ENCODE measurements around the gene ENPP3. TPM values are rescaled to one million over a fixed set of nuclear protein-coding genes. Genes with fewer than 3 reads are reported as not detected.

The ENPP3 gene
- total RNA-seq, 1 experiment from 2014 or later, result 0.15 TPM

- H3K36me3 Mint-ChIP-seq (ENCODE audit: insufficient read depth in 1 of 3, low read depth in 3 of 3), result no peaks in the 10 kb centered on the region
- Histone ChIP-seq H3K9me3 (ENCODE audit: control insufficient read depth, low read depth, low read length) (no peaks in the 10 kb centered on the region), H3K14ac (ENCODE audit: insufficient read depth, low read length) (no peak overlapping the region), H3K4ac (ENCODE audit: low read depth, low read length) (no peak overlapping the region), H3K9ac (ENCODE audit: extremely low read depth, insufficient read length, low read length) (no peak overlapping the region), H2BK12ac (ENCODE audit: insufficient read length, low read depth, low read length) (no peak overlapping the region), H3K18ac (ENCODE audit: insufficient read length, low read depth, low read length) (no peak overlapping the region), H3K23me2 (ENCODE audit: insufficient read length, low read depth, low read length, poor library complexity, severe bottlenecking) (no peaks in the 10 kb centered on the region), H4K91ac (ENCODE audit: insufficient read length, low read depth, low read length) (no peak overlapping the region), H2AK5ac (ENCODE audit: insufficient read length, low read length) (no peak overlapping the region), H3K4me2 (ENCODE audit: insufficient read depth, insufficient read length, low read length) (no peak overlapping the region), H3K27ac (ENCODE audit: insufficient read length, low read depth, low read length) (no peak overlapping the region), H4K5ac (ENCODE audit: insufficient read length, low read depth, low read length) (no peak overlapping the region), H2BK5ac (ENCODE audit: insufficient read length, low read length) (no peak overlapping the region), H3K79me1 (ENCODE audit: insufficient read depth, low read depth, low read length, poor library complexity, severe bottlenecking) (no peaks in the 10 kb centered on the region), H2BK120ac (ENCODE audit: low read depth, low read length, poor library complexity, severe bottlenecking) (no peak overlapping the region), H2BK15ac (ENCODE audit: low read depth, low read length) (no peak overlapping the region), H3K56ac (ENCODE audit: insufficient read length, low read depth, low read length) (no peak overlapping the region), H4K8ac (replicated peaks; ENCODE audit: insufficient read length, low read depth, low read length) (no peak overlapping the region), H3K79me2 (ENCODE audit: insufficient read depth, low read length) (no peaks in the 10 kb centered on the region), H3K23ac (ENCODE audit: insufficient read length, low read depth, low read length) (no peak overlapping the region), H2AFZ (ENCODE audit: low read length) (no peak overlapping the region), H3K4me1 (ENCODE audit: insufficient read depth, low read length) (no peaks in the 10 kb centered on the region), H2BK20ac (ENCODE audit: low read depth, low read length, poor library complexity, severe bottlenecking) (no peak overlapping the region), H3T11ph (ENCODE audit: low read length) (no peak overlapping the region), H4K20me1 (ENCODE audit: control insufficient read depth, insufficient read depth, insufficient read length) (no peaks in the 10 kb centered on the region), H3K27me3 (ENCODE audit: insufficient read depth, low read length) (no peaks in the 10 kb centered on the region)
- H3K4me1 Mint-ChIP-seq, result no peaks in the 10 kb centered on the region
- no peak for DNase-seq
- TF ChIP-seq CTCF (conservative IDR thresholded peaks at IDR 0.05), result no peak
- H3K27me3 Mint-ChIP-seq (ENCODE audit: low read depth), result peaks cover 15% of the 10 kb centered on the region
- no peak overlapping the region for H3K4me3 Mint-ChIP-seq
- H3K27ac Mint-ChIP-seq, result no peak overlapping the region
- H3K9me3 Mint-ChIP-seq, result no peaks in the 10 kb centered on the region
- no CpG with 5 or more reads among the region's 6 CpGs for WGBS (ENCODE audit: extremely low coverage, insufficient read length, low lambda C conversion rate)
Measured at GRCh38 chr6:131761060-131761761, 124.1 kb downstream of the ENPP3 start.

Measured in H9 (cell line).